HUES6 (cell line): ENCODE measurements around the gene OMG.
"Not testable (repeated sequence)": the region's sequence is repeated elsewhere in the genome, so short reads cannot be mapped to it uniquely, and the experiment has no call there.

Source experiments
- H3K27ac ChIP-seq: 2 replicates; pipeline ENCODE4 v1.7.0; 2013; ENCODE audit warnings: low read depth, mild to moderate bottlenecking, low read length, inconsistent platforms
- H3K27me3 ChIP-seq: 2 replicates; pipeline ENCODE4 v1.6.1; 2013; ENCODE audit warnings: low read length; ENCODE audit not compliant: control insufficient read depth, insufficient read depth
- H3K36me3 ChIP-seq: 2 replicates; pipeline ENCODE4 v1.6.1; 2013; ENCODE audit warnings: low read length; ENCODE audit not compliant: control insufficient read depth, insufficient read depth
- H3K4me1 ChIP-seq: 2 replicates; pipeline ENCODE4 v1.6.1; 2013; ENCODE audit warnings: low read length; ENCODE audit not compliant: control insufficient read depth, insufficient read depth
- H3K4me3 ChIP-seq: 2 replicates; pipeline ENCODE4 v1.5.1; 2013; ENCODE audit warnings: low read depth, low read length
- H3K9ac ChIP-seq: one replicate; pipeline ENCODE4 v1.6.1; 2013; ENCODE audit warnings: mild to moderate bottlenecking, low read length
- H3K9me3 ChIP-seq: 2 replicates; pipeline ENCODE4 v1.6.1; 2013; ENCODE audit warnings: low read depth, low read length; ENCODE audit not compliant: control insufficient read depth, insufficient read depth

Gene OMG, protein sequence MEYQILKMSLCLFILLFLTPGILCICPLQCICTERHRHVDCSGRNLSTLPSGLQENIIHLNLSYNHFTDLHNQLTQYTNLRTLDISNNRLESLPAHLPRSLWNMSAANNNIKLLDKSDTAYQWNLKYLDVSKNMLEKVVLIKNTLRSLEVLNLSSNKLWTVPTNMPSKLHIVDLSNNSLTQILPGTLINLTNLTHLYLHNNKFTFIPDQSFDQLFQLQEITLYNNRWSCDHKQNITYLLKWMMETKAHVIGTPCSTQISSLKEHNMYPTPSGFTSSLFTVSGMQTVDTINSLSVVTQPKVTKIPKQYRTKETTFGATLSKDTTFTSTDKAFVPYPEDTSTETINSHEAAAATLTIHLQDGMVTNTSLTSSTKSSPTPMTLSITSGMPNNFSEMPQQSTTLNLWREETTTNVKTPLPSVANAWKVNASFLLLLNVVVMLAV

DNA sequence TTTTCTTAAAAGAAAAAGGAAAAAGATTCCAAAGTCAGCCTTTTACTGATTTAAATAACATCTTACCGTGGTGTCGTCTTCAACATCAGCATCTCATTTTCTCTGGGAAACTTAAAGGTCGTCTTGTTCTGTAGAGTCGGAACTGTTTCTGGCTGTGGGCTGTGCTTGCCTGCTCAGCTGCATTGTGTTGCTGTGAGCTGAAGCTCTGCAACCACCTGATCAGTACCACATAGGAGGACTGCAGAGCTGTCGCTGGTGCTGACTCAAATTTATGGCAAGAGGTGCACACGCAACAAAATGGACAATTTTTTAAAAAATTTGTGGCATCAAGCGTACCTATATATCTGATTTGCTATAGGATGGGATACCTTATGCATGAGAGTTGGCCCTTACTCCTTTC lies at the start of gene OMG:
Gene OMG (minus strand): TSS at position 150 of the 400 bp plus-strand sequence. CDS start 908 bp downstream, outside the sequence.
- H3K27me3 ChIP-seq: no peaks in the 10 kb centered on the region
- no peak within 1 kb of the TSS for H3K9ac ChIP-seq
- no peak within 1 kb of the TSS for H3K27ac ChIP-seq
- no peaks in the 10 kb centered on the region for H3K4me1 ChIP-seq
- no peaks in the 10 kb centered on the region for H3K9me3 ChIP-seq
- H3K4me3 ChIP-seq: no peak within 1 kb of the TSS
- H3K36me3 ChIP-seq: no peaks in the 10 kb centered on the region

DNA sequence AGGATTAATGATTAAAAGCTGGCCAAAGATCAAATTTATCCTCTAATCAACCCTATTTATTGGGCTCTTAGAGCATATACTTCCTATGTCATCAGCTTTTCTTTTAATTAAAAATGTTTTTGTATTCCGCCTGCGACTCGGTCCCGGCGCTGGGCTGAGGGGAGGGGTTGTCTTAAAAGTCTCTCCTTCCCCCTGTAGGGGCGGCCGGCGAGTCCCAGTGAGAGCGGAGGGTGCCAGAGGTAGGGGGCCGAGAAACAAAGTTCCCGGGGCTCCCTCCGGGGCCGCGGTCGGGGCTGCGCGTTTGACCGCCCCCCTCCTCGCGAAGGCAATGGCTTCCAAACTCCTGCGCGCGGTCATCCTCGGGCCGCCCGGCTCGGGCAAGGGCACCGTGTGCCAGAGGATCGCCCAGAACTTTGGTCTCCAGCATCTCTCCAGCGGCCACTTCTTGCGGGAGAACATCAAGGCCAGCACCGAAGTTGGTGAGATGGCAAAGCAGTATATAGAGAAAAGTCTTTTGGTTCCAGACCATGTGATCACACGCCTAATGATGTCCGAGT lies 48.2 kb upstream of the OMG start:
- H3K27me3 ChIP-seq, H3K4me3 ChIP-seq, H3K27ac ChIP-seq, H3K9me3 ChIP-seq, H3K4me1 ChIP-seq, H3K9ac ChIP-seq: not testable (repeated sequence)
- H3K36me3 ChIP-seq: peaks cover 19% of the 10 kb centered on the region

DNA sequence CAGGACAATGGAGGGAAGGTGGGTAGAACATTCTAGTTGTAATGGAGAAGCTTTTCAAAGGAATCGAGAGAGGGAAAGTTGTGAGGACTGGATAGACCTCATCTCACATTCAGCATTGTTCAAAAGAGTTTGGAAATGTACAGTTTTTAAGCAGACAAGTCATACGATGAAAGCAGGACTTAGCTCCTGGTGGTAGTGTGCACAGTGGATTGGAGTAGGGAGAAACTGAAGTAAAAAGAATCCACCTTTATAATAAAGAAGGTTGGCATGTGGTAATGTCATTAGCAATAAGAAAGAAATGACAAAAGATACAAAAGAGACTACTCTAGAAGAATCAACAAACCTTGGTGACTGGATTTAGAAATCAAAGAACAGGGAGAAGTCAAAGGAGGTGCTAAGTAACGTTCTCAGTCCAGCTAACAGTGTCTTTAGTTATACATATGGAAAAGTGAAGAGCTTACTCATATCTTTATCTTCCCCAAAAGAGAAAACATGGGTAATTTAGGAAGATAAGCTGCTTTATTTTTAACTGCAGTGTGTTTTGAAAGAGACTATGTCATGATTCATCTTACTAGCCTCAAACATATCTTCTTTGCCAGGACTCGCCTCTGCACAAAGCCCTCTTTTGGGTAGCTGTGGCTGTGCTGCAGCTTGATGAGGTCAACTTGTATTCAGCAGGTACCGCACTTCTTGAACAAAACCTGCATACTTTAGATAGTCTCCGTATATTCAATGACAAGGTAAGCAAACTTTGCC lies 43.0 kb upstream of the OMG start:
- no peak overlapping the region for H3K27ac ChIP-seq
- H3K4me3 ChIP-seq: no peak overlapping the region
- peaks cover 12% of the 10 kb centered on the region for H3K36me3 ChIP-seq
- H3K27me3 ChIP-seq: no peaks in the 10 kb centered on the region
- peaks cover 4% of the 10 kb centered on the region; the same call in 1 of the 2 replicates for H3K4me1 ChIP-seq
- no peaks in the 10 kb centered on the region for H3K9me3 ChIP-seq
- H3K9ac ChIP-seq: no peak overlapping the region

DNA sequence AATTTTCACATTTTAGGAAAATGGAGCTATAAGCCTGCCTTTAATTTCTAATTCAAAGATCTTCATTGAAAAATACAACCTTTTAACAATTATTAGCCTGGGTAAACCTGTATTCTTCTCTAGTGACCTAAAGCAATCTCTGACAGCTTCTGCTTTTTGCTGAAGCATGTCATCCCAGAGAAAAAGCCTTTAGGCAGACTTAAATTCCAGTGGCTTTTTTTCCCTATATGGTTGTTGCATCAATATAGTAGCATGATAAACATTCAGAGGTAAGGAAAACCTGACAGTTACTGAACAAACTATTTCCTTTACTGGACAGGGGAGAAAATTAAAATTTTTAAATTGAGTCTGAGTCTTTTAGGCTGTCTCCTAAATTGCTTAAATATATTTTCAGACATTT lies 32.2 kb upstream of the OMG start:
- no peak overlapping the region for H3K27ac ChIP-seq

DNA sequence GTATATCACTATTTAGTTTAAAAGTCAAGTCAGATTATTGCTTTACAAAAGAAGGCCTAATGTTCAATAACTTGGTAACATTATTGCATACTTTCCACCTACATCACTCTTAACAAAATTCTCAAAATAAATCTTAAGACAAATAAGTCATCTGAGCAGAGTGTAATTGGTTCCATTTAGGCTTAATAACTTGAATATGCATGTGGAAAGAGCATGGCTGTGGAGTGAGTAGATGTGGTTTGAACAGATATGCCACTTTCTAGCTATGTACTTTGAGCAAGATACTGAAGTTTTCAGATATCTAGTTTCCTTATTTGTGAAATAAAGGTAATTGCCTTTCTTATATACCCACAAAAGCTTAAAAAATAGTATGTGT lies 31.1 kb upstream of the OMG start:
- Histone ChIP-seq H3K27ac (no peak overlapping the region), H3K27me3 (no peaks in the 10 kb centered on the region), H3K9me3 (no peaks in the 10 kb centered on the region), H3K4me1 (no peaks in the 10 kb centered on the region), H3K36me3 (peaks cover 14% of the 10 kb centered on the region), H3K9ac (no peak overlapping the region), H3K4me3 (no peak overlapping the region)

More for the DNA sequence above, 32.2 kb upstream of the OMG start:
- Histone ChIP-seq H3K4me3 (no peak overlapping the region), H3K36me3 (peaks cover 14% of the 10 kb centered on the region), H3K9me3 (no peaks in the 10 kb centered on the region), H3K4me1 (no peaks in the 10 kb centered on the region), H3K9ac (no peak overlapping the region), H3K27me3 (no peaks in the 10 kb centered on the region)

DNA sequence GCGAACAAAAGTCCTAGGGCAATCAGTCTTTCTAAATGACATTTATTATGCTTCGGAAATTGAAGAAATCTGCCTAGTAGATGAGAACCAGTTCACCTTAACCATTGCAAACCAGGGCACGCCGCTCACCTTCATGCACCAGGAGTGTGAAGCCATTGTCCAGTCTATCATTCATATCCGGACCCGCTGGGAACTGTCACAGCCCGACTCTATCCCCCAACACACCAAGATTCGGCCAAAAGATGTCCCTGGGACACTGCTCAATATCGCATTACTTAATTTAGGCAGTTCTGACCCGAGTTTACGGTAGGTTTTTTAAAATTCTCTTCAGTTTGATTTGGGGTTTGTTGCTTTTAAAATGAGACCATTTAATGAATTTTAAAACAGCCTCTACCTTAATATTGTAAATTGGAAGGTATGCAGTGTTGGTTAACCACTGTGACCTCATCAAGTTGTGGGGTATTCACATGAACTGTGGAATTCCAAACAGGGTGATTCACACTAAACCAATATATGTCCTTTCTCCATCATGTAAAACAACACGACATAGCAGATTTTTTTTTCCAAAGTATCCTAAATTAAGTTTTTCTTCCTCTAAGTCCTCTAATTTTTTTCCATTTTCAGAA lies 30.6 kb upstream of the OMG start:
- peaks cover 14% of the 10 kb centered on the region for H3K36me3 ChIP-seq
- H3K27me3 ChIP-seq: no peaks in the 10 kb centered on the region
- H3K4me1 ChIP-seq: no peaks in the 10 kb centered on the region
- H3K9ac ChIP-seq: no peak overlapping the region
- H3K9me3 ChIP-seq: no peaks in the 10 kb centered on the region
- no peak overlapping the region for H3K27ac ChIP-seq
- H3K4me3 ChIP-seq: no peak overlapping the region

DNA sequence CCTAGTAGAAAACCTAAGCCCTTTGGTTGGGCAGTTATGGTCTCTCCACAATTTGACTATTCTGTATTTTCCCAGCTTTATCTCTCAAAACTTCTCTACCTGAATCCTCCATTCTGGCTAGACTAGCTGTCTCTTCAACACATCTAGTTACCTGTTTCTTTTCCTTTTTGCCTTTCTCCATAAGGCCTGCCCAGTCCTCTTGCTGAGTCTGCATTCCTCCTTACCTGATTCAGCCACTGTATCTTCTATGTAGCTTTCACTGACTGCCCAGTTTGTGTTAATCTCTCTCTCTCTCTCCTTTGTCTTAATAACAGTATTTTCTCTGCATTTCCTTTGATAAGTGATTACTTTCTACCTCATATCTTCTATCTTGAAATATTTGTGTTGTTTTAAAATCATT lies 26.5 kb upstream of the OMG start:
- Histone ChIP-seq H3K36me3 (peaks cover 10% of the 10 kb centered on the region), H3K4me1 (no peaks in the 10 kb centered on the region), H3K4me3 (no peak overlapping the region), H3K27ac (no peak overlapping the region), H3K27me3 (no peaks in the 10 kb centered on the region), H3K9me3 (no peaks in the 10 kb centered on the region), H3K9ac (no peak overlapping the region)

DNA sequence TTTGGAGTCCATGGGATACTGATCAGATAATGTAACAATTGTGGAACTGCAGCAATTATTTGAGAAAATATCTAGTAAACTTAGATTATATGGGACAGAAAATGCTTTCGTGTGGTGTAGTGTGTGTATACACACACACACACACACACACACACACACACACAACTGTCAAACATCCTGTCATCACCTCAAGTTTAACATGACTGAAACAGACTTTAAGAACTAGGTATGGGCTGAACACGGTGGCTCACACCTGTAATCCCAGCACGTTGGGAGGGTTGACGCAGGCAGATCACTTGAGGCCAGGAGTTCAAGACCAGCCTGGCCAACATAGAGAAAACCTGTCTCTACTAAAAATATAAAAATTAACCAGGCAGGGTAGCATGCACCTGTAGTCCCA lies 24.9 kb upstream of the OMG start:
- H3K27ac ChIP-seq: no peak overlapping the region
- H3K4me1 ChIP-seq: no peaks in the 10 kb centered on the region
- no peaks in the 10 kb centered on the region for H3K9me3 ChIP-seq
- H3K36me3 ChIP-seq: peaks cover 2% of the 10 kb centered on the region
- no peaks in the 10 kb centered on the region for H3K27me3 ChIP-seq
- no peak overlapping the region for H3K9ac ChIP-seq
- H3K4me3 ChIP-seq: no peak overlapping the region

DNA sequence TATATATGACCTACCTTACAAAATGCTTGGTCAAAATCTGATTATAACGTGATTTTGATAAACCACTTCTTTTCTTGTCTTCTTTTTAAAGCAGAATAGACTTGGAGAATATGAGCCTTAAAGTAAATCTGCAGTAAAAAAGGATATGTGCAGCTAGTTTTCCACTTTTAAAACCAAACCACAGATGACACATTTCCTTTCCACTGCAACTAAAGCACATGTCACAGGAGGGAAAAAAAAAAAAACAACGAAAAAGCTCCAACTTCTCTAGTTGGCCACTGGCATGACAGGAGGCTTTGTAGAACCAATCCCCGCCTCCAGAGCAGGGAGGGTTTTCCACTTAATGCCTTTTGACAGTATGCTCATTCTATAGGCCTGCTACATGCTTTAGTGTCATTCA lies 24.4 kb upstream of the OMG start, which contains the start of gene EVI2A:
Gene EVI2A (minus strand): TSS at position 142 of the 400 bp plus-strand sequence. CDS start 2,609 bp downstream, outside the sequence.
- no peak within 1 kb of the TSS for H3K4me3 ChIP-seq
- H3K27ac ChIP-seq: no peak within 1 kb of the TSS
- H3K27me3 ChIP-seq: no peaks in the 10 kb centered on the region
- H3K9ac ChIP-seq: no peak within 1 kb of the TSS
- peaks cover 1% of the 10 kb centered on the region for H3K36me3 ChIP-seq
- H3K4me1 ChIP-seq: no peaks in the 10 kb centered on the region
- no peaks in the 10 kb centered on the region for H3K9me3 ChIP-seq

DNA sequence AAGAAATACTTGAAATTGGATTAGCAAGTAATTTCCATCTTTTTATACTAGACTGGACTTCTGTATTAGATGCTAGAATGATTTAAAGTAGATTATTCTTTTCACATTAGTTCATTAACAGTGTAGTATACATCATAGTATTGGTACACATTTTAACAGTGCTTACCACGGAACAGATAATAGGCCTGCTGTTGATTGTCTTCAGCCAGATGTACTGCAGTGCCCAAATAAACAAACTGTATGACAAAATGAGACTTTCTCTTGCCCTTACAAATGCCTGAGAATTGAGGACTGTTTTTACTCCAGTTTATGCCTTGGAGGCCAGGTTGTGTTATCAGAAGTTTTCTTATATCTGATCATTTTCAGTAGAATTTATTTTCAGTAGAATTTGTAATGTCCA lies 23.8 kb upstream of the OMG start:
- H3K9me3 ChIP-seq: no peaks in the 10 kb centered on the region
- no peaks in the 10 kb centered on the region for H3K27me3 ChIP-seq
- no peak overlapping the region for H3K27ac ChIP-seq
- H3K36me3 ChIP-seq: no peaks in the 10 kb centered on the region
- no peaks in the 10 kb centered on the region for H3K4me1 ChIP-seq
- no peak overlapping the region for H3K9ac ChIP-seq
- H3K4me3 ChIP-seq: no peak overlapping the region
